ENCODE results near the gene TAF1A.
"Not testable (repeated sequence)": the region's sequence is repeated elsewhere in the genome, so short reads cannot be mapped to it uniquely, and the experiment has no call there.

TAF1A gene

GRCh38 chr1:222618001-222618879 is 28.5 kb upstream of the TAF1A start, which contains the start of gene MIA3:
TSS of gene MIA3 (plus strand) at chr1:222618097. CDS start at chr1:222618111, 14 bp downstream.
- H3K4me3 ChIP-seq (ENCODE audit: low read depth, low read length), result peak within 1 kb of the TSS; percentile 93
- H3K4me1 ChIP-seq (ENCODE audit: control insufficient read depth, insufficient read depth, low read length), result no peaks in the 10 kb centered on the region
- no peaks in the 10 kb centered on the region for H3K36me3 ChIP-seq (ENCODE audit: control insufficient read depth, insufficient read depth, low read length)
- no peaks in the 10 kb centered on the region for H3K9me3 ChIP-seq (ENCODE audit: control insufficient read depth, insufficient read depth, low read length)
- H3K27me3 ChIP-seq (ENCODE audit: control insufficient read depth, insufficient read depth, low read length), result peaks cover 8% of the 10 kb centered on the region
- peak within 1 kb of the TSS; percentile 84 for H3K9ac ChIP-seq (ENCODE audit: low read depth, low read length)

- no peaks in the 10 kb centered on the region for H3K9me3 ChIP-seq (ENCODE audit: control insufficient read depth, insufficient read depth, low read length)
- H3K36me3 ChIP-seq (ENCODE audit: control insufficient read depth, insufficient read depth, low read length), result no peaks in the 10 kb centered on the region
- no peaks in the 10 kb centered on the region for H3K4me1 ChIP-seq (ENCODE audit: control insufficient read depth, insufficient read depth, low read length)
- peaks cover 9% of the 10 kb centered on the region for H3K27me3 ChIP-seq (ENCODE audit: control insufficient read depth, insufficient read depth, low read length)
- peak overlapping the region; percentile 71 for H3K9ac ChIP-seq (ENCODE audit: low read depth, low read length)
- peak overlapping the region; percentile 74 for H3K4me3 ChIP-seq (ENCODE audit: low read depth, low read length)
These were observed 27.7 kb upstream of the TAF1A start for GRCh38 chr1:222617367-222617951.

- peaks cover 9% of the 10 kb centered on the region for H3K27me3 ChIP-seq (ENCODE audit: control insufficient read depth, insufficient read depth, low read length)
- no peaks in the 10 kb centered on the region for H3K9me3 ChIP-seq (ENCODE audit: control insufficient read depth, insufficient read depth, low read length)
- H3K9ac ChIP-seq (ENCODE audit: low read depth, low read length), result no peak overlapping the region
- no peaks in the 10 kb centered on the region for H3K4me1 ChIP-seq (ENCODE audit: control insufficient read depth, insufficient read depth, low read length)
- H3K4me3 ChIP-seq (ENCODE audit: low read depth, low read length), result no peak overlapping the region
- H3K36me3 ChIP-seq (ENCODE audit: control insufficient read depth, insufficient read depth, low read length), result no peaks in the 10 kb centered on the region
These were observed 26.8 kb upstream of the TAF1A start for GRCh38 chr1:222616525-222616924.

DNA sequence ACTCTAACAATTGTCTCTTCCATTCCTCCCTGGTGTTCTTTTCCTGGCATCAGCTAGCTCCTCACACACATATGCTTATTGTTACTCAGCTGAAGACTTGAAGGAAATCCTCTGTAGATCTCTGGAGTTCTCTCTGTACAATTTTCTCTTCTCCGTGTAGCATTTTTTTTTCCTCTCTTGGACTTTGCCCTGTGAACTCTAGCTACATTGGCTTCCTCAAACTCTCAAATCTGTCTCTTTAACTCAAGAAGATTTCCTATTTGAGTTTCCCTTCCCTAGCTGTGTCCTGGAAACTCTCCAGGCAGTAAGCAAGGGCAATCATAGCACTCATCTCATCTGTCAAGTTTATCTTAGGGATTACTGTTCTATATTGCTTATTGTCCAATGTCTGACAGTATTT is 23.9 kb upstream of the TAF1A start:
- Histone ChIP-seq H3K4me3 (ENCODE audit: low read depth, low read length) (no peak overlapping the region), H3K9me3 (ENCODE audit: control insufficient read depth, insufficient read depth, low read length) (no peaks in the 10 kb centered on the region), H3K4me1 (ENCODE audit: control insufficient read depth, insufficient read depth, low read length) (no peaks in the 10 kb centered on the region), H3K27me3 (ENCODE audit: control insufficient read depth, insufficient read depth, low read length) (peaks cover 9% of the 10 kb centered on the region), H3K9ac (ENCODE audit: low read depth, low read length) (no peak overlapping the region), H3K36me3 (ENCODE audit: control insufficient read depth, insufficient read depth, low read length) (no peaks in the 10 kb centered on the region)

DNA sequence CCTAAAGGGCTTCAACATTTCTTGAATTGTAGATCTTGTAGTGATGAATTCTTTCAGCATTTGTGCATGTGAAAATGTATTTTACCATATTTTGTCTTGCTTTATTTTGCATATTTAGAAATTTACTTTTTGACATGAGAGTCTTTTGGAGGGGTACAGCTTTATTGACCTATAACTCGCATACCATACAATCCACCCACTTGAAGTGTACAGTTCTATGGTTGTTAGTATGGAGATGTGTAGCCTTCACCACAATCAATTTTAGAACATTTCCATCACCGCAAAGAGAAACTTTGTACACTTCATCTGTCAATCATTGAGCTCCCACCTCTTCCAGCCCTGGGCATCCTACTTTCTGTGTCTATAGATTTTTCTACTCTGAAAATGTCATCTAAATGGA is 21.0 kb upstream of the TAF1A start:
- peaks cover 9% of the 10 kb centered on the region for H3K27me3 ChIP-seq (ENCODE audit: control insufficient read depth, insufficient read depth, low read length)
- H3K9ac ChIP-seq (ENCODE audit: low read depth, low read length), result no peak overlapping the region
- no peaks in the 10 kb centered on the region for H3K9me3 ChIP-seq (ENCODE audit: control insufficient read depth, insufficient read depth, low read length)

DNA sequence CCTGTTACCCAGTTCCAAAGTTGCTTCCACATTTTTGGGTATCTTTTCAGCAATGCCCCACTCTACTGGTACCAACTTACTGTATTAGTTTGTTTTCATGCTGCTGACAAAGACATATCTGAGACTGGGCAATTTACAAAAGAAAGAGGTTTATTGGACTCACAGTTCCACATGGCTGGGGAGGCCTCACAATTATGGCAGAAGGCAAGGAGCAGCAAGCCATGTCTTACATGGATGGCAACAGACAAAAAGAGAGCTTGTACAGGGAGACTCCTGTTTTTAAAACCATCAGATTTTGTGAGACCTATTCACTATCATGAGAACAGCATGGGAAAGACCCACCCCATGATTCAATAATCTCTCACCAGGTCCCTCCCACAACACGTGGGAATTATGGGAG is 19.4 kb upstream of the TAF1A start:
- not testable (repeated sequence) for H3K9me3 ChIP-seq (ENCODE audit: control insufficient read depth, insufficient read depth, low read length); H3K9ac ChIP-seq (ENCODE audit: low read depth, low read length); H3K27me3 ChIP-seq (ENCODE audit: control insufficient read depth, insufficient read depth, low read length); H3K4me3 ChIP-seq (ENCODE audit: low read depth, low read length); H3K4me1 ChIP-seq (ENCODE audit: control insufficient read depth, insufficient read depth, low read length); H3K36me3 ChIP-seq (ENCODE audit: control insufficient read depth, insufficient read depth, low read length)

More for the DNA sequence above, 21.0 kb upstream of the TAF1A start:
- Histone ChIP-seq H3K4me3 (ENCODE audit: low read depth, low read length) (no peak overlapping the region), H3K36me3 (ENCODE audit: control insufficient read depth, insufficient read depth, low read length) (no peaks in the 10 kb centered on the region), H3K4me1 (ENCODE audit: control insufficient read depth, insufficient read depth, low read length) (no peaks in the 10 kb centered on the region)

DNA sequence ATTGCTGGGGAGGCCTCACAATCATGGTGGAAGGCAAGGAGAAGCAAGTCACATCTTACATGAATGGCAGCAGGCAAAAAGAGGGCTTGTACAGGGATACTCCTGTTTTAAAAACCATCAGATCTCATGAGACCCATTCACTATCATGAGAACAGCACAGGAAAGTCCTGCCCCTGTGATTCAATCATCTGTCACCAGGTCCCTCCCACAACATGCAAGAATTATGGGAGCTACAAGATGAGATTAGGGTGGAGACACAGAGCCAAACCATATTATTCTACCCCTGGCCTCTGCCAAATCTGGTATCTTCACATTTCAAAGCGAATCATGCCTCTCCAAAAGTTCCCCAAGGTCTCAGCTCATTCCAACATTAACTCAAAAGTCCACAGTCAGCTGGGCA is 17.0 kb upstream of the TAF1A start:
- Histone ChIP-seq H3K36me3 (ENCODE audit: control insufficient read depth, insufficient read depth, low read length) (no peaks in the 10 kb centered on the region), H3K4me1 (ENCODE audit: control insufficient read depth, insufficient read depth, low read length) (no peaks in the 10 kb centered on the region), H3K27me3 (ENCODE audit: control insufficient read depth, insufficient read depth, low read length) (no peaks in the 10 kb centered on the region), H3K4me3 (ENCODE audit: low read depth, low read length) (no peak overlapping the region), H3K9me3 (ENCODE audit: control insufficient read depth, insufficient read depth, low read length) (no peaks in the 10 kb centered on the region), H3K9ac (ENCODE audit: low read depth, low read length) (no peak overlapping the region)

DNA sequence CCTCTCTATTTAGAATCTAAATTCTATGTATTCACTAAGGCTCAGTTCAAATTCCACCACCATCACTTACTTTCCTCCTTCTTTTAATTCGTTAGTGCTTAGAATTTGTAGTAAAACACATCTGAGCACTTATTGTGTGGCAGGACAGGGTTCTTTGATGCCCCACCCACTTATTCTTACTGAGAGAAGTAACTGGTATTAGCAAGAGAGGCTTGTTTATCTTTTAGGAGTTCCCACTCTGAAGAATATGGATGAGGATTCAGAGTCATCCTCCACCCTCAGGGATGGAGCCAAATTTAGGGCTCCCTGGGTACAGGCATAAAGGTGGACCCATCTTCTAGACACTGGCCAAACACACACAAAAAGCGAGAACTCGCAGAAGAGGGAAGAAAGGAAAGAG is 11.5 kb upstream of the TAF1A start:
- H3K27me3 ChIP-seq (ENCODE audit: control insufficient read depth, insufficient read depth, low read length), result no peaks in the 10 kb centered on the region
- no peaks in the 10 kb centered on the region for H3K4me1 ChIP-seq (ENCODE audit: control insufficient read depth, insufficient read depth, low read length)
- H3K4me3 ChIP-seq (ENCODE audit: low read depth, low read length), result no peak overlapping the region
- H3K36me3 ChIP-seq (ENCODE audit: control insufficient read depth, insufficient read depth, low read length), result no peaks in the 10 kb centered on the region
- H3K9me3 ChIP-seq (ENCODE audit: control insufficient read depth, insufficient read depth, low read length), result no peaks in the 10 kb centered on the region
- H3K9ac ChIP-seq (ENCODE audit: low read depth, low read length), result no peak overlapping the region

DNA sequence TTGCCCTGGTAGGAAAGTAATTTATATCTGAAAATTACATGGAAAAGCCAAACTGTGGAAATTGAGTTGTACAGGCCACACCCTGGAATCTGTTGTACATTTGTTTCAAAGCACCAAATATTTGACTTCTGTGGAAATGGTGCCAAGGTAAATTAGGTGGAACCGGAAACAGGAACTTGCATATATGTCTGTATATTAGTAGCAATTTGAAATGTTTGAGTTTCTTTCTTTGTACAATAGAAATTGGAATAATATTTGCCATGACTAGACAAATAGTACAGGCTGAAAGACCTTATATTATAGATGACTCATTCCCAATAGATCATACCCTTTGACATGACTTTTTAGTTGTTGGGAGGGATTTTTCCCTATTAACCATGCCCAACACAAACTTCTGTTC is 10.5 kb upstream of the TAF1A start:
- Histone ChIP-seq H3K27me3 (ENCODE audit: control insufficient read depth, insufficient read depth, low read length) (no peaks in the 10 kb centered on the region), H3K9me3 (ENCODE audit: control insufficient read depth, insufficient read depth, low read length) (no peaks in the 10 kb centered on the region), H3K4me1 (ENCODE audit: control insufficient read depth, insufficient read depth, low read length) (no peaks in the 10 kb centered on the region), H3K4me3 (ENCODE audit: low read depth, low read length) (no peak overlapping the region), H3K36me3 (ENCODE audit: control insufficient read depth, insufficient read depth, low read length) (no peaks in the 10 kb centered on the region), H3K9ac (ENCODE audit: low read depth, low read length) (no peak overlapping the region)

GRCh38 chr1:222596696-222597095 is 7.0 kb upstream of the TAF1A start:
- Histone ChIP-seq H3K4me3 (ENCODE audit: low read depth, low read length) (no peak overlapping the region), H3K36me3 (ENCODE audit: control insufficient read depth, insufficient read depth, low read length) (no peaks in the 10 kb centered on the region), H3K9ac (ENCODE audit: low read depth, low read length) (no peak overlapping the region), H3K27me3 (ENCODE audit: control insufficient read depth, insufficient read depth, low read length) (no peaks in the 10 kb centered on the region), H3K9me3 (ENCODE audit: control insufficient read depth, insufficient read depth, low read length) (no peaks in the 10 kb centered on the region), H3K4me1 (ENCODE audit: control insufficient read depth, insufficient read depth, low read length) (no peaks in the 10 kb centered on the region)

DNA sequence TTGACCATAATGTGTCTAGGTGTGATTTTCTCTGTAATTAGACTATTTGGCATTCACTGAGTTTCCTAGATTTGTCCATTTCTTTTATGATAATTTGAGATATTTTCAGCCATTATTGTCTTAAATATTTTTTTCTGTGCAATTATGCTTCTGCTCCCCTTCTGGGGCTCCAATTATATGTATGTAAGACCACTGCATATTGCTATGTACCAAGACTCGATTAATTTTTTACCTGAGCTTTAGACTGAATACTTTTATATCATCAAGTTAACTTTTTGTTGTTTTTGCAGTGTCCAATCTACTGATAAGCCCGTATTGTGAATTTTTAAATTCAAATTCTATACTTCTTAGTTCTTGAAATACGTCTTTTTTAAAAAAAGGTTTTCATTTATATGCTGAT is 5.1 kb upstream of the TAF1A start:
- no peak overlapping the region for H3K4me3 ChIP-seq (ENCODE audit: low read depth, low read length)
- no peaks in the 10 kb centered on the region for H3K27me3 ChIP-seq (ENCODE audit: control insufficient read depth, insufficient read depth, low read length)
- no peaks in the 10 kb centered on the region for H3K9me3 ChIP-seq (ENCODE audit: control insufficient read depth, insufficient read depth, low read length)
- no peak overlapping the region for H3K9ac ChIP-seq (ENCODE audit: low read depth, low read length)
- no peaks in the 10 kb centered on the region for H3K36me3 ChIP-seq (ENCODE audit: control insufficient read depth, insufficient read depth, low read length)
- H3K4me1 ChIP-seq (ENCODE audit: control insufficient read depth, insufficient read depth, low read length), result no peaks in the 10 kb centered on the region

GRCh38 chr1:222592171-222592570 is 2.4 kb upstream of the TAF1A start:
- Histone ChIP-seq H3K27me3 (ENCODE audit: control insufficient read depth, insufficient read depth, low read length) (no peaks in the 10 kb centered on the region), H3K4me1 (ENCODE audit: control insufficient read depth, insufficient read depth, low read length) (no peaks in the 10 kb centered on the region)

More at GRCh38 chr1:222592171-222592570, 2.4 kb upstream of the TAF1A start:
- Histone ChIP-seq H3K4me3 (ENCODE audit: low read depth, low read length) (no peak overlapping the region), H3K36me3 (ENCODE audit: control insufficient read depth, insufficient read depth, low read length) (no peaks in the 10 kb centered on the region), H3K9ac (ENCODE audit: low read depth, low read length) (no peak overlapping the region), H3K9me3 (ENCODE audit: control insufficient read depth, insufficient read depth, low read length) (no peaks in the 10 kb centered on the region)

Data from iPS-15b (cell line).